Gastroesophageal sphincter (tissue), 4 donors: ENCODE measurements around the gene ATRN. TPM values are rescaled to one million over a fixed set of nuclear protein-coding genes. Genes with fewer than 3 reads are reported as not detected.
"Not testable (repeated sequence)": the region's sequence is repeated elsewhere in the genome, so short reads cannot be mapped to it uniquely, and the experiment has no call there.

ENCODE experiments used
- ATAC-seq: fragments of 150-250 bp; one replicate; pipeline ENCODE4 v1.9.1; 2016; ENCODE audit warnings: mild to moderate bottlenecking, moderate library complexity
- H3K27ac ChIP-seq, 4 donors: fragments of 200-600 bp; sonication (generic) in 3 of 4; 1 replicate in 3 of 4; 2 replicates in 1 of 4; pipeline ENCODE4 v1.5.1; 2016 to 2019
- H3K27me3 ChIP-seq: fragments of 200-600 bp; sonication (generic); one replicate; pipeline ENCODE4 v1.5.1; 2019
- H3K36me3 ChIP-seq, 2 donors: fragments of 200-600 bp; sonication (generic); one replicate each; pipeline ENCODE4 v1.5.1; 2019; ENCODE audit warnings: control low read depth in 1 of 2
- H3K4me1 ChIP-seq, 3 donors: fragments of 200-600 bp; sonication (generic); 1 replicate in 2 of 3; 2 replicates in 1 of 3; pipeline ENCODE4 v1.5.1; 2016 to 2019; ENCODE audit warnings: control low read depth in 2 of 3
- H3K4me3 ChIP-seq, 2 donors: fragments of 200-600 bp; sonication (generic); one replicate each; pipeline ENCODE4 v1.5.1; 2019; ENCODE audit warnings: mild to moderate bottlenecking in 1 of 2, moderate library complexity in 1 of 2
- H3K9me3 ChIP-seq, 3 donors: fragments of 200-600 bp; sonication (generic); one replicate each; pipeline ENCODE4 v1.5.1; 2017 to 2019; ENCODE audit warnings: control low read depth in 2 of 3
- CTCF ChIP-seq, 4 experiments: fragments of 200-600 bp in 2 of 4; fragments of 450-650 bp in 2 of 4; sonication (generic) in 1 of 4; IDR thresholded peaks; one replicate each; pipeline ENCODE4 v1.5.1; 2017 to 2019; ENCODE audit warnings: antibody characterized with exemption in 4 of 4, mild to moderate bottlenecking in 2 of 4, moderate library complexity in 2 of 4
- EP300 ChIP-seq: sonication (generic); formaldehyde crosslinking; IDR thresholded peaks from one replicate; pipeline ENCODE4 v1.6.1; 2017; ENCODE audit warnings: antibody characterized with exemption, mild to moderate bottlenecking
- POLR2A ChIP-seq, 2 donors: fragments of 450-650 bp; IDR thresholded peaks; one replicate each; pipeline ENCODE4 v1.6.1; 2017; ENCODE audit warnings: antibody characterized with exemption in 2 of 2, mild to moderate bottlenecking in 2 of 2, moderate library complexity in 1 of 2
- POLR2AphosphoS5 ChIP-seq: sonication (generic); formaldehyde crosslinking; IDR thresholded peaks from one replicate; pipeline ENCODE4 v1.6.1; 2017; ENCODE audit warnings: antibody characterized with exemption
- WGBS, 2 donors: methylation state at CpG; one replicate each; pipeline ENCODE4 v1.1.5; 2018; ENCODE audit warnings: low coverage in 1 of 2; 5-methylcytosine and 5-hydroxymethylcytosine counted together
- total RNA-seq, 4 donors: library from RNA; depleted of rRNA; stranded (reverse); fragments of >200 nt; gene quantifications; one replicate each; pipeline ENCODE4 v1.1.0, GENCODE V29; 2016

The ATRN gene
- total RNA-seq, 4 donors from 2014 or later: 16.7 to 22.2 (median 19.4) TPM

DNA sequence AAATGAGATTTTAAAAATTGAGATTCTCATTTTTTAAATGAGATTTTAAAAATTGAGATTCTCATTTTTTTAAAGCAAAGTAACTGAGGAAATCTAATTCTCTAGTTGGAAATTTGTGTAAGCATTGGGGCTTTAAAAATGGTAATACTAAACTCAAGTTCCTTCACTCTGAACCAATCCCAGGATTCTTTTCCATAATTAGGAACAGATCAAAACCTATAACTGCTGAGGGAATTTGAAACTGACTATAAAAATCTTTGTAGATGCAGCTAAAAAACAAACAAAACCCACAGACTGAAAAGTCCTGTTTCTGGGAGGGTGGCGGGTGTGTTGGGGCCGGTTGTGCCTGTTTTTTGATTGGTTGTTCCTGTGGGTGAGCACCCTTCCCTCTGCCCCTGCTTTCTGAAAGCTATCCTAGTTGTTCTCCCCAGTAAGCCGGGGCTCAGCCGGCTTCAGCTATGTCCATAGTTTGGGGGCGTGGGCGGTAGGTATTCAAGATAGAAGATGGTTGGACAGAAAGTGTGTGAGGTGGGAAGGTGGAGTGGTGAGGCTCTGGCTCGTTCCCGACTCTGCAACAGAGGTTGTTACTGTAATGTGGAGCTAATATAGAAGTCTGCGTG is 143.1 kb downstream of the ATRN start:
- Histone ChIP-seq H3K27me3 (no peaks in the 10 kb centered on the region), H3K36me3 (peaks cover 0 to 22% of the 10 kb centered on the region in 2 donors), H3K4me3 (no peak overlapping the region), H3K9me3 (no peaks in the 10 kb centered on the region), H3K4me1 (no peaks in the 10 kb centered on the region), H3K27ac (no peak overlapping the region)
- TF ChIP-seq CTCF (IDR thresholded peaks at IDR 0.05) (no peak), POLR2A (IDR thresholded peaks at IDR 0.05) (no peak), POLR2AphosphoS5 (no peak), EP300 (no peak)
- ATAC-seq: no peak
- 60 to 81% methylated on average over 1 to 7 of the region's 9 CpGs for WGBS, 2 donors

- TF ChIP-seq EP300 (no peak), CTCF (IDR thresholded peaks at IDR 0.05) (no peak), POLR2A (IDR thresholded peaks at IDR 0.05) (no peak), POLR2AphosphoS5 (no peak)
- Histone ChIP-seq H3K4me1 (no peaks in the 10 kb centered on the region), H3K4me3 (no peak overlapping the region), H3K36me3 (peaks cover 0 to 28% of the 10 kb centered on the region in 2 donors), H3K27me3 (no peaks in the 10 kb centered on the region), H3K9me3 (no peaks in the 10 kb centered on the region), H3K27ac (no peak overlapping the region)
- 89 to 90% methylated on average over 3 to 5 of the region's 5 CpGs for WGBS, 2 donors
- no peak for ATAC-seq
Observed at GRCh38 chr20:3614466-3614865, 143.6 kb downstream of the ATRN start.

GRCh38 chr20:3615171-3615840 is 144.5 kb downstream of the ATRN start:
- not testable (repeated sequence) for H3K27ac ChIP-seq, H3K4me1 ChIP-seq, H3K4me3 ChIP-seq, H3K9me3 ChIP-seq, ATAC-seq, H3K27me3 ChIP-seq
- peaks cover 0 to 32% of the 10 kb centered on the region in 2 donors for H3K36me3 ChIP-seq
- WGBS, 2 donors: 94 to 98% methylated on average over 6 to 12 of the region's 13 CpGs

DNA sequence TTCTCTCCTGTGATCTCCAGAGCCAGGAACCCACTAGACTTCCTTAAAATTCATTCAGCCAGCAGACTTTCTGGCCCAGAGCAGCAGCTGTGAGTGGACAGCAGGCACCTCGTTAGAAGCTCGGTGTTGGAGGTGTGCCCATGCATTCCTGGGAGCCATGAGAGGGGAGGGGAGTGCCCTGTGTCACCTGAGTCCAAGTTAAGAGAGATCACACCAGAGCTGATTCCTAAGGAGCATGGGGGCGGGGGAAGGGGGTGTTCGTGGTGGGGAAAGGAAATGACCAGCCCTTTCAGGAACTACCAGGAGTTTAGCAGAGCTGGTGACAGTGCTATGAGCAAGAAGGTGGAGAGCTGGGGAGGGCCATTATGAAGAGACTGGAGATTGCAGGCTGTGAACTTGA is 145.4 kb downstream of the ATRN start:
- peaks cover 0 to 32% of the 10 kb centered on the region in 2 donors for H3K36me3 ChIP-seq
- no peaks in the 10 kb centered on the region for H3K4me1 ChIP-seq
- no peak overlapping the region for H3K27ac ChIP-seq
- H3K4me3 ChIP-seq: no peak overlapping the region
- no peaks in the 10 kb centered on the region for H3K9me3 ChIP-seq
- TF ChIP-seq CTCF (IDR thresholded peaks at IDR 0.05) (no peak), POLR2A (IDR thresholded peaks at IDR 0.05) (no peak), EP300 (no peak), POLR2AphosphoS5 (no peak)
- 34% methylated on average over 2 of the region's 4 CpGs; no CpG with 5 or more reads in 1 of the 2 donors for WGBS, 2 donors
- no peak for ATAC-seq
- no peaks in the 10 kb centered on the region for H3K27me3 ChIP-seq

DNA sequence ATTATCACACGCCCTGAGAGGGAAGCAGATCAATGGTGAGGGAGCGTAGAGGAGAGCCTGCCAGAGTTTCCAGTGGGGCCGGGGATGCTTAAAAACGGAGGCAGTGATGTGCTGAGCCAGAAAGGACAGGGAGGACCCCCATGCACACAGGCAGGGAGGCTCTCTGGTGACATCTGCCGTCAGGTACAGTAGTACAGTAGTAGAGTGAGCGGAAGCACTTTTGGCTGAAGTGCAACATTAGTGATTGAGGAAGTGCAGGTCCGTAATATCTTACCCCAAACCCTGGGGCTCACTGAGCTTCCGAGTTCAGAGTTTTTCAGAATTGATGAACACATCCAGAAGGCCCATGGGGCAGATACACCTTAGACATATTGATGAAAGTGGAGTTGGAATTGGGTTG is 150.3 kb downstream of the ATRN start:
- no peak overlapping the region for H3K27ac ChIP-seq
- ATAC-seq: no peak
- no peaks in the 10 kb centered on the region for H3K4me1 ChIP-seq
- H3K36me3 ChIP-seq: peaks cover 0 to 52% of the 10 kb centered on the region in 2 donors
- no peaks in the 10 kb centered on the region for H3K27me3 ChIP-seq
- 85 to 94% methylated on average over 4 of the region's 8 CpGs for WGBS, 2 donors
- TF ChIP-seq POLR2AphosphoS5 (no peak), EP300 (no peak), CTCF (IDR thresholded peaks at IDR 0.05) (no peak), POLR2A (IDR thresholded peaks at IDR 0.05) (no peak)
- H3K9me3 ChIP-seq: no peaks in the 10 kb centered on the region
- no peak overlapping the region for H3K4me3 ChIP-seq
